H1 (cell line): Measurements from ENCODE around the gene TDRD9.

Source experiments
- CEBPB ChIP-seq: IDR thresholded peaks from 2 replicates; pipeline ENCODE4 v1.6.1; 2012; ENCODE audit warnings: low read depth, low read length
- POLR2AphosphoS5 ChIP-seq: IDR thresholded peaks from 2 replicates; pipeline ENCODE4 v1.6.1; 2011; ENCODE audit warnings: low read depth, low read length
- RXRA ChIP-seq: IDR thresholded peaks from 2 replicates; pipeline ENCODE4 v1.6.1; 2011; ENCODE audit warnings: low read depth, mild to moderate bottlenecking, low read length, moderate library complexity; ENCODE audit not compliant: insufficient read depth
- SP1 ChIP-seq: IDR thresholded peaks from 2 replicates; pipeline ENCODE4 v1.6.1; 2011; ENCODE audit warnings: low read depth, low read length

DNA sequence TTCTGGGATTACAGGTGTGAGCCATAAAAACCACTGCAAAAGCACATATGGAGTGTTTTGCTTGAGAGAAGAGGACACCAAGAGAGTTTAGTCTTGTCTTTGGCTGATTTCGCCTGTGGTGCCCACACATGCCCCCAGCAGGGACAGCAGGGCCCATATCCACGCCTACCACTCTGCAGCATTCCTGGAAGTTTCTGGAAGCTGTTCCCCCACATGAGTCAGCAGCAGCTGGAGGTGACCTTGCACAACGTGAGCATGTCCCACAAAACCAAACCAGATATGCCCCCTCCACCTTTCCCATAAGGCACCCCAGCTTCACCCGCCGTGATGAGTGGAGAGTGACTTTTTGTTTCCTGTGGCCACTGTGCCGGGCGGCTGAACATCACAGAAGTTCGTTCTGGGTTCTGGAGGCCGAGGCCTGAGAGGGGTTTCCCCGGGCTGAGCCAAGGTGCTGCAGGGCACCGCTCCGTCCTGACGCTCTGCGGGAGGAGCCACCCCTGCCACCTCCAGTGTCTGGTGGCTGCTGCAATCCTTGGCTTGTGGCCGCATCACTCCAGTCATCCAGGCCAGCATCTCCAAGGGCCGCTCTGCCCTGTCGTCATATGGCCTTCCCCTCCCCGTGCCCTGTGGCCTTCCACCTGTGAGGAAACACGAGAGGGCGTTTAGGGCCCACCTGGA lies 162.0 kb downstream of the TDRD9 start:
- TF ChIP-seq SP1, result no peak
- TF ChIP-seq RXRA, result no peak
- TF ChIP-seq CEBPB, result no peak
- TF ChIP-seq POLR2AphosphoS5, result no peak
